ENCODE measurements around the gene B3GALT6.

GRCh38 chr1:1213345-1214265 lies 18.4 kb upstream of the B3GALT6 start, which contains the start of gene TNFRSF4:
- TF ChIP-seq REST (tag by site-specific recombination; IDR thresholded peaks at IDR 0.05) (no peak), ZFP41 (tag by site-specific recombination; IDR thresholded peaks at IDR 0.05; ENCODE audit: borderline replicate concordance) (no peak), CTCF (tag by site-specific recombination; IDR thresholded peaks at IDR 0.05) (no peak), ZNF426 (tag by site-specific recombination; IDR thresholded peaks at IDR 0.05) (no peak)
